ENCODE data around the gene ARRDC1. TPM values are rescaled to one million over a fixed set of nuclear protein-coding genes. Genes with fewer than 3 reads are reported as not detected.

Gene ARRDC1
- total and polyA plus RNA-seq, 9 of the 15 experiments (the other 6 are each of a cell fraction or from before 2014, with no cell fraction given) = 0.21 to 45.3 (median 18.6) TPM

GRCh38 chr9:137605121-137606004 is at the start of gene ARRDC1 (continued):
- TF ChIP-seq HNRNPH1 (optimal IDR thresholded peaks at IDR 0.05; ENCODE audit: low read depth, low read length) = no peak
- TF ChIP-seq SOX6 (IDR thresholded peaks at IDR 0.05) = 0 out of 2 replicates have a peak, but pooled peaks have one; percentile 16
- TF ChIP-seq TAF7 (tag; IDR thresholded peaks at IDR 0.05) = no peak
- peak in 1 of 2 experiments; percentile 76; a peak in 2 of 4 replicates for TF ChIP-seq ZNF639 (CRISPR knock-in tag; conservative IDR thresholded peaks at IDR 0.05 in 1 of 2, IDR thresholded peaks at IDR 0.05 in 1 of 2)
- TF ChIP-seq, protein P1, sequence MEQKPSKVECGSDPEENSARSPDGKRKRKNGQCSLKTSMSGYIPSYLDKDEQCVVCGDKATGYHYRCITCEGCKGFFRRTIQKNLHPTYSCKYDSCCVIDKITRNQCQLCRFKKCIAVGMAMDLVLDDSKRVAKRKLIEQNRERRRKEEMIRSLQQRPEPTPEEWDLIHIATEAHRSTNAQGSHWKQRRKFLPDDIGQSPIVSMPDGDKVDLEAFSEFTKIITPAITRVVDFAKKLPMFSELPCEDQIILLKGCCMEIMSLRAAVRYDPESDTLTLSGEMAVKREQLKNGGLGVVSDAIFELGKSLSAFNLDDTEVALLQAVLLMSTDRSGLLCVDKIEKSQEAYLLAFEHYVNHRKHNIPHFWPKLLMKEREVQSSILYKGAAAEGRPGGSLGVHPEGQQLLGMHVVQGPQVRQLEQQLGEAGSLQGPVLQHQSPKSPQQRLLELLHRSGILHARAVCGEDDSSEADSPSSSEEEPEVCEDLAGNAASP (IDR thresholded peaks at IDR 0.05) = no peak
- TF ChIP-seq MTA3 (IDR thresholded peaks at IDR 0.05; ENCODE audit: borderline replicate concordance) = 0 out of 2 replicates have a peak, but pooled peaks have one; percentile 36
- TF ChIP-seq ZSCAN29 (IDR thresholded peaks at IDR 0.05) = no peak
- TF ChIP-seq YY1 (IDR thresholded peaks at IDR 0.05; ENCODE audit: borderline replicate concordance in 1 of 3, control insufficient read depth in 1 of 3, extremely low read depth in 1 of 3, insufficient read depth in 3 of 3, insufficient read length in 1 of 3, insufficient replicate concordance in 2 of 3, low read depth in 1 of 3, low read length in 2 of 3) = peak in 2 of 3 experiments; percentile 61 to 71
- TF ChIP-seq RFX5 (IDR thresholded peaks at IDR 0.05; ENCODE audit: low read depth, low read length) = no peak
- TF ChIP-seq ELF1 (tag; IDR thresholded peaks at IDR 0.05) = peak; percentile 73
- TF ChIP-seq, protein P2, sequence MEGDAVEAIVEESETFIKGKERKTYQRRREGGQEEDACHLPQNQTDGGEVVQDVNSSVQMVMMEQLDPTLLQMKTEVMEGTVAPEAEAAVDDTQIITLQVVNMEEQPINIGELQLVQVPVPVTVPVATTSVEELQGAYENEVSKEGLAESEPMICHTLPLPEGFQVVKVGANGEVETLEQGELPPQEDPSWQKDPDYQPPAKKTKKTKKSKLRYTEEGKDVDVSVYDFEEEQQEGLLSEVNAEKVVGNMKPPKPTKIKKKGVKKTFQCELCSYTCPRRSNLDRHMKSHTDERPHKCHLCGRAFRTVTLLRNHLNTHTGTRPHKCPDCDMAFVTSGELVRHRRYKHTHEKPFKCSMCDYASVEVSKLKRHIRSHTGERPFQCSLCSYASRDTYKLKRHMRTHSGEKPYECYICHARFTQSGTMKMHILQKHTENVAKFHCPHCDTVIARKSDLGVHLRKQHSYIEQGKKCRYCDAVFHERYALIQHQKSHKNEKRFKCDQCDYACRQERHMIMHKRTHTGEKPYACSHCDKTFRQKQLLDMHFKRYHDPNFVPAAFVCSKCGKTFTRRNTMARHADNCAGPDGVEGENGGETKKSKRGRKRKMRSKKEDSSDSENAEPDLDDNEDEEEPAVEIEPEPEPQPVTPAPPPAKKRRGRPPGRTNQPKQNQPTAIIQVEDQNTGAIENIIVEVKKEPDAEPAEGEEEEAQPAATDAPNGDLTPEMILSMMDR (IDR thresholded peaks at IDR 0.05 in 2 of 3, conservative IDR thresholded peaks at IDR 0.05 in 1 of 3; ENCODE audit: insufficient read depth in 2 of 3, low read depth in 1 of 3, low read length in 3 of 3) = peak in 1 of 3 experiments; percentile 19; a peak in 1 of 6 replicates
- TF ChIP-seq CXXC5 (CRISPR knock-in tag; IDR thresholded peaks at IDR 0.05) = peak; percentile 75
- no peak for TF ChIP-seq THRB (CRISPR knock-in tag; conservative IDR thresholded peaks at IDR 0.05)
- TF ChIP-seq KDM5B (IDR thresholded peaks at IDR 0.05; ENCODE audit: insufficient replicate concordance, low read depth, low read length) = peak; percentile 75
- TF ChIP-seq, protein P3, sequence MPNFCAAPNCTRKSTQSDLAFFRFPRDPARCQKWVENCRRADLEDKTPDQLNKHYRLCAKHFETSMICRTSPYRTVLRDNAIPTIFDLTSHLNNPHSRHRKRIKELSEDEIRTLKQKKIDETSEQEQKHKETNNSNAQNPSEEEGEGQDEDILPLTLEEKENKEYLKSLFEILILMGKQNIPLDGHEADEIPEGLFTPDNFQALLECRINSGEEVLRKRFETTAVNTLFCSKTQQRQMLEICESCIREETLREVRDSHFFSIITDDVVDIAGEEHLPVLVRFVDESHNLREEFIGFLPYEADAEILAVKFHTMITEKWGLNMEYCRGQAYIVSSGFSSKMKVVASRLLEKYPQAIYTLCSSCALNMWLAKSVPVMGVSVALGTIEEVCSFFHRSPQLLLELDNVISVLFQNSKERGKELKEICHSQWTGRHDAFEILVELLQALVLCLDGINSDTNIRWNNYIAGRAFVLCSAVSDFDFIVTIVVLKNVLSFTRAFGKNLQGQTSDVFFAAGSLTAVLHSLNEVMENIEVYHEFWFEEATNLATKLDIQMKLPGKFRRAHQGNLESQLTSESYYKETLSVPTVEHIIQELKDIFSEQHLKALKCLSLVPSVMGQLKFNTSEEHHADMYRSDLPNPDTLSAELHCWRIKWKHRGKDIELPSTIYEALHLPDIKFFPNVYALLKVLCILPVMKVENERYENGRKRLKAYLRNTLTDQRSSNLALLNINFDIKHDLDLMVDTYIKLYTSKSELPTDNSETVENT (CRISPR knock-in tag; IDR thresholded peaks at IDR 0.05) = peak; percentile 80; the same call in 1 of the 2 replicates
- TF ChIP-seq ZBTB7A (IDR thresholded peaks at IDR 0.05; ENCODE audit: borderline replicate concordance, control insufficient read depth, low read depth, low read length) = peak; percentile 78; the same call in 1 of the 2 replicates

Measured in K562 (cell line).